H1 (cell line): ENCODE data around the gene MAP3K3. TPM values are rescaled to one million over a fixed set of nuclear protein-coding genes. Genes with fewer than 3 reads are reported as not detected.

ENCODE experiments used
- CTCF ChIA-PET: fragments of 300-600 bp; sonication (Branson Sonifier 250); formaldehyde crosslinking; loops from one replicate; lab custom pipeline; 2021; ENCODE audit not compliant: partially characterized antibody; lab: Charles Lee
- POLR2A ChIA-PET: fragments of 300-600 bp; sonication (Branson Sonifier 250); formaldehyde crosslinking; loops from one replicate; lab custom pipeline; 2021; ENCODE audit warnings: inconsistent platforms; ENCODE audit not compliant: partially characterized antibody; lab: Charles Lee
- DNase-seq, 2 experiments: peaks; one replicate each; pipeline versions ENCODE4 v3.0.0 to v3.0.0-alpha.2; 2010 to 2022; ENCODE audit warnings: low spot score in 2 of 2, low read depth in 1 of 2, mixed read lengths in 1 of 2
- FAIRE-seq: peaks from 2 replicates; lab custom pipeline; 2011; peaks lifted over from hg19 to GRCh38; lab: Jason Lieb, UNC
- H2AFZ ChIP-seq: 2 replicates; pipeline ENCODE4 v1.8.1; 2012; ENCODE audit warnings: low read length, inconsistent platforms
- H2AK5ac ChIP-seq: 2 replicates; pipeline ENCODE4 v1.6.1; 2013; ENCODE audit warnings: low read depth, low read length
- H2BK120ac ChIP-seq: replicated peaks from 2 replicates; pipeline ENCODE3; 2013; ENCODE audit warnings: low read depth, low read length, inconsistent platforms
- H2BK12ac ChIP-seq: 2 replicates; pipeline ENCODE4 v1.6.1; 2013; ENCODE audit warnings: low read depth, low read length
- H2BK15ac ChIP-seq: 2 replicates; pipeline ENCODE4 v1.6.1; 2013; ENCODE audit warnings: low read length
- H2BK20ac ChIP-seq: 2 replicates; pipeline ENCODE4 v1.6.1; 2013; ENCODE audit warnings: low read length
- H2BK5ac ChIP-seq: 2 replicates; pipeline ENCODE4 v1.6.1; 2013; ENCODE audit warnings: low read depth, low read length
- H3K14ac ChIP-seq: 2 replicates; pipeline ENCODE4 v1.6.1; 2013; ENCODE audit warnings: inconsistent platforms; ENCODE audit not compliant: insufficient read length
- H3K18ac ChIP-seq: 2 replicates; pipeline ENCODE4 v1.6.1; 2013; ENCODE audit warnings: low read length; ENCODE audit errors: extremely low read depth
- H3K23ac ChIP-seq: 2 replicates; pipeline ENCODE4 v1.6.1; 2013; ENCODE audit warnings: inconsistent platforms; ENCODE audit not compliant: insufficient read length
- H3K23me2 ChIP-seq: 2 replicates; pipeline ENCODE4 v1.6.1; 2013; ENCODE audit warnings: low read depth, low read length
- H3K27ac ChIP-seq: 2 replicates; pipeline ENCODE4 v1.6.1; 2011; ENCODE audit warnings: low read depth, low read length, inconsistent platforms
- H3K27me3 ChIP-seq, 4 experiments: replicated peaks in 1 of 4; 1 replicate in 1 of 4; 2 replicates in 3 of 4; pipeline versions ENCODE4 v1.6.1 to v1.8.1; 2011 to 2013; ENCODE audit warnings: low read length in 3 of 4, mild to moderate bottlenecking in 3 of 4, inconsistent platforms in 2 of 4, mixed read lengths in 2 of 4, moderate library complexity in 1 of 4; ENCODE audit not compliant: control insufficient read depth in 3 of 4, insufficient read depth in 3 of 4; ENCODE audit errors: extremely low read depth in 1 of 4
- H3K36me3 ChIP-seq, 4 experiments: 2 replicates each; pipeline versions ENCODE4 v1.6.1 to v1.8.1; 2011 to 2013; ENCODE audit warnings: mild to moderate bottlenecking in 4 of 4, low read length in 3 of 4, moderate library complexity in 2 of 4, control low read depth in 1 of 4, inconsistent platforms in 1 of 4; ENCODE audit not compliant: insufficient read depth in 4 of 4, control insufficient read depth in 2 of 4
- H3K4ac ChIP-seq: replicated peaks from 2 replicates; pipeline ENCODE3; 2013; ENCODE audit warnings: low read length, low read depth, mixed read lengths, inconsistent platforms; ENCODE audit not compliant: insufficient read length
- H3K4me1 ChIP-seq, 4 experiments: replicated peaks in 1 of 4; 1 replicate in 1 of 4; 2 replicates in 3 of 4; pipeline versions ENCODE4 v1.6.1 to v1.8.1; 2011 to 2013; ENCODE audit warnings: low read length in 3 of 4, inconsistent platforms in 2 of 4, mixed read lengths in 1 of 4; ENCODE audit not compliant: insufficient read depth in 4 of 4, control insufficient read depth in 3 of 4
- H3K4me2 ChIP-seq, 2 experiments: 2 replicates each; pipeline versions ENCODE4 v1.6.1 to v1.8.1; 2011 to 2013; ENCODE audit warnings: low read depth in 2 of 2, low read length in 2 of 2, control low read depth in 1 of 2, inconsistent platforms in 1 of 2, mild to moderate bottlenecking in 1 of 2; ENCODE audit not compliant: insufficient read depth in 1 of 2
- H3K4me3 ChIP-seq, 4 experiments: fragments of 200-600, 300-600 bp in 1 of 4; sonication (generic), shearing (Covaris generic), sonication (Bioruptor Twin) in 1 of 4; 2 replicates each; pipeline versions ENCODE4 v1.5.1 to v1.8.1; 2011 to 2016; ENCODE audit warnings: low read length in 4 of 4, low read depth in 3 of 4, control low read depth in 2 of 4, inconsistent platforms in 2 of 4, mild to moderate bottlenecking in 2 of 4, mixed read lengths in 1 of 4, moderate library complexity in 1 of 4; ENCODE audit not compliant: insufficient read depth in 2 of 4; ENCODE audit errors: extremely low read depth in 1 of 4
- H3K56ac ChIP-seq: replicated peaks from 2 replicates; pipeline ENCODE3; 2013; ENCODE audit warnings: low read depth, mild to moderate bottlenecking, mixed read lengths, low read length, inconsistent platforms; ENCODE audit not compliant: insufficient read length
- H3K79me1 ChIP-seq: 2 replicates; pipeline ENCODE4 v1.6.1; 2013; ENCODE audit warnings: low read depth, low read length, control low read depth
- H3K79me2 ChIP-seq, 2 experiments: 2 replicates each; pipeline versions ENCODE4 v1.6.1 to v1.8.1; 2012 to 2013; ENCODE audit warnings: low read length in 2 of 2, mild to moderate bottlenecking in 2 of 2, inconsistent platforms in 1 of 2; ENCODE audit not compliant: insufficient read depth in 2 of 2, control insufficient read depth in 1 of 2
- H3K9ac ChIP-seq, 4 experiments: replicated peaks in 1 of 4; 1 replicate in 1 of 4; 2 replicates in 3 of 4; pipeline versions ENCODE4 v1.6.1 to v1.8.1; 2011 to 2013; ENCODE audit warnings: low read depth in 3 of 4, low read length in 3 of 4, control low read depth in 2 of 4, mild to moderate bottlenecking in 2 of 4, moderate library complexity in 2 of 4, inconsistent platforms in 1 of 4; ENCODE audit errors: extremely low read depth in 1 of 4
- H3K9me3 ChIP-seq, 2 experiments: 2 replicates each; pipeline versions ENCODE4 v1.6.1 to v1.8.1; 2012 to 2013; ENCODE audit warnings: mild to moderate bottlenecking in 2 of 2, moderate library complexity in 2 of 2, control low read depth in 1 of 2, inconsistent platforms in 1 of 2, low read depth in 1 of 2, low read length in 1 of 2, mixed read lengths in 1 of 2; ENCODE audit not compliant: insufficient read depth in 2 of 2
- H4K20me1 ChIP-seq, 2 experiments: replicated peaks in 1 of 2; 2 replicates each; pipeline versions ENCODE3 to v1.8.1; 2011 to 2013; ENCODE audit warnings: inconsistent platforms in 2 of 2, low read length in 2 of 2, mild to moderate bottlenecking in 1 of 2; ENCODE audit not compliant: insufficient read depth in 2 of 2, control insufficient read depth in 1 of 2
- H4K5ac ChIP-seq: 2 replicates; pipeline ENCODE4 v1.6.1; 2013; ENCODE audit warnings: low read length, low read depth, mixed read lengths, inconsistent platforms; ENCODE audit not compliant: insufficient read length
- H4K8ac ChIP-seq: 2 replicates; pipeline ENCODE4 v1.8.0; 2013; ENCODE audit warnings: mild to moderate bottlenecking, moderate library complexity, low read length, inconsistent platforms; ENCODE audit not compliant: insufficient read depth; ENCODE audit errors: extremely low read depth
- H4K91ac ChIP-seq: replicated peaks from 2 replicates; pipeline ENCODE3; 2013; ENCODE audit warnings: low read length, mixed read lengths, inconsistent platforms; ENCODE audit not compliant: insufficient read length
- ATF2 ChIP-seq: IDR thresholded peaks from 2 replicates; pipeline ENCODE4 v1.6.1; 2012; ENCODE audit warnings: low read length, inconsistent platforms
- BRCA1 ChIP-seq: IDR thresholded peaks from 2 replicates; pipeline ENCODE4 v1.6.1; 2012; ENCODE audit warnings: low read depth, low read length, improper control_type of control experiment
- CHD1 ChIP-seq: IDR thresholded peaks from 2 replicates; pipeline ENCODE4 v1.6.1; 2012; ENCODE audit warnings: low read depth, low read length, improper control_type of control experiment
- GTF2F1 ChIP-seq: IDR thresholded peaks from 2 replicates; pipeline ENCODE4 v1.6.1; 2012; ENCODE audit warnings: low read depth, low read length, improper control_type of control experiment, borderline replicate concordance
- NANOG ChIP-seq: IDR thresholded peaks from 2 replicates; pipeline ENCODE4 v1.6.1; 2011; ENCODE audit warnings: low read length, low read depth, mild to moderate bottlenecking, inconsistent platforms; ENCODE audit not compliant: insufficient read depth, poor library complexity, severe bottlenecking
- PHF8 ChIP-seq: fragments of 200-600 bp; sonication (generic); conservative IDR thresholded peaks from 2 replicates; pipeline ENCODE4 v1.7.1; 2012; ENCODE audit warnings: low read depth, mild to moderate bottlenecking, inconsistent platforms, low read length, moderate library complexity
- POLR2A ChIP-seq, 2 experiments: IDR thresholded peaks; 1 replicate in 1 of 2; 2 replicates in 1 of 2; pipeline ENCODE4 v1.6.1; 2011; ENCODE audit warnings: low read depth in 2 of 2, low read length in 2 of 2, mild to moderate bottlenecking in 2 of 2; ENCODE audit errors: control extremely low read depth in 1 of 2
- POLR2AphosphoS5 ChIP-seq: IDR thresholded peaks from 2 replicates; pipeline ENCODE4 v1.6.1; 2011; ENCODE audit warnings: low read depth, low read length
- TBP ChIP-seq: IDR thresholded peaks from 2 replicates; pipeline ENCODE4 v1.6.1; 2011; ENCODE audit warnings: low read depth, low read length, improper control_type of control experiment
- WGBS, 2 experiments: shearing (Covaris generic) in 1 of 2; methylation state at CpG; one replicate each; pipeline versions ENCODE4 v1.1.6 to v1.1.7; 2013 to 2015; ENCODE audit warnings: low lambda C conversion rate in 2 of 2, mixed read lengths in 2 of 2, inconsistent platforms in 1 of 2, low coverage in 1 of 2, missing lambda C conversion rate in 1 of 2; ENCODE audit not compliant: insufficient replicate concordance in 2 of 2, insufficient coverage in 1 of 2, insufficient read length in 1 of 2; ENCODE audit errors: extremely low coverage in 1 of 2, missing lambda C conversion rate in 1 of 2; 5-methylcytosine and 5-hydroxymethylcytosine counted together
- polyA plus RNA-seq, 7 experiments: library from polyadenylated mRNA; depleted of rRNA in 3 of 7; stranded (reverse) in 5 of 7; unstranded in 2 of 7; fragments of >200 nt in 5 of 7; fragments of 200-250 nt in 2 of 7; gene quantifications; 1 replicate in 5 of 7; 2 replicates in 1 of 7; 4 replicates in 1 of 7; pipeline versions ENCODE4 v1.2.1 to v1.2.3, GENCODE V29; 2011 to 2013; ENCODE audit warnings: missing spikeins in 2 of 7, mixed read lengths in 2 of 7
- total RNA-seq: library from RNA; stranded (reverse); fragmentation: NEBNext Ultra II Directional; extraction: Animal tissue kit (Norgen Biotek cat#: 25700); gene quantifications from 2 replicates; pipeline ENCODE4 v1.2.1, GENCODE V29; 2021

MAP3K3 gene
- total and polyA plus RNA-seq, 2 of the 8 experiments (the other 6 are each of a cell fraction or from before 2014, with no cell fraction given): 10.3 to 21.0 TPM

GRCh38 chr17:63704836-63705235 lies 82.6 kb downstream of the MAP3K3 start:
- Histone ChIP-seq H3K23me2 (peaks cover 9% of the 10 kb centered on the region; the same call in 1 of the 2 replicates), H4K20me1 (peaks cover 4 to 9% of the 10 kb centered on the region in 2 experiments), H3K9me3 (no peaks in the 10 kb centered on the region), H2BK20ac (no peak overlapping the region), H3K4me3 (no peak overlapping the region), H2BK5ac (no peak overlapping the region), H3K14ac (no peak overlapping the region), H2AFZ (no peak overlapping the region), H3K36me3 (peaks cover 2 to 15% (median 8%) of the 10 kb centered on the region in 4 experiments; a peak in 5 of 8 replicates), H2BK12ac (no peak overlapping the region), H3K27ac (no peak overlapping the region), H3K9ac (no peak overlapping the region), H3K27me3 (peaks cover 0 to 5% (median 0%) of the 10 kb centered on the region in 4 experiments; a peak in 3 of 7 replicates), H4K91ac (no peak overlapping the region), H2BK120ac (no peak overlapping the region), H4K5ac (no peak overlapping the region), H3K23ac (no peak overlapping the region), H3K18ac (no peak overlapping the region), H3K4me2 (no peak overlapping the region), H3K4me1 (peaks cover 3 to 14% (median 7%) of the 10 kb centered on the region in 4 experiments; a peak in 5 of 7 replicates), H3K79me1 (0 out of 2 replicates have a peak, but pooled peaks cover 3% of the 10 kb centered on the region), H2BK15ac (no peak overlapping the region), H2AK5ac (no peak overlapping the region), H3K4ac (no peak overlapping the region), H3K79me2 (no peaks in the 10 kb centered on the region; a peak in 1 of 4 replicates), H3K56ac (no peak overlapping the region), H4K8ac (0 out of 2 replicates have a peak overlapping the region, but pooled peaks have one; percentile 12)
- CTCF ChIA-PET: interaction anchor here (1.1 kb wide), 1 partner anchor 10 kb away, joined by 3 read pairs; no protein-coding TSS in a partner anchor
- 91% methylated on average over 9 of the region's 9 CpGs; no CpG with 5 or more reads in 1 of the 2 experiments for WGBS, 2 experiments
- DNase-seq (no peak), FAIRE-seq (no peak)
- TF ChIP-seq POLR2A (IDR thresholded peaks at IDR 0.05; ENCODE audit: control extremely low read depth in 1 of 2, low read depth in 2 of 2, low read length in 2 of 2) (no peak), CHD1 (no peak), NANOG (no peak), POLR2AphosphoS5 (no peak), GTF2F1 (no peak), ATF2 (no peak), PHF8 (no peak), TBP (no peak), BRCA1 (no peak)
- POLR2A ChIA-PET: interaction anchor here (1.9 kb wide), 1 partner anchor 10 kb away, joined by 7 read pairs; no protein-coding TSS in a partner anchor
